Activated gamma-delta T cell treated with anti-CD3 and anti-CD28 coated beads, Interleukin-2, amount 50 U/mL, for 16 hours (primary cell): ENCODE results near the gene NAT10.
"Not testable (repeated sequence)": the region's sequence is repeated elsewhere in the genome, so short reads cannot be mapped to it uniquely, and the experiment has no call there.

Experiments used
- DNase-seq: peaks from one replicate; pipeline ENCODE4 v3.0.0-alpha.2; 2020; ENCODE audit warnings: low read depth

Gene NAT10

DNA sequence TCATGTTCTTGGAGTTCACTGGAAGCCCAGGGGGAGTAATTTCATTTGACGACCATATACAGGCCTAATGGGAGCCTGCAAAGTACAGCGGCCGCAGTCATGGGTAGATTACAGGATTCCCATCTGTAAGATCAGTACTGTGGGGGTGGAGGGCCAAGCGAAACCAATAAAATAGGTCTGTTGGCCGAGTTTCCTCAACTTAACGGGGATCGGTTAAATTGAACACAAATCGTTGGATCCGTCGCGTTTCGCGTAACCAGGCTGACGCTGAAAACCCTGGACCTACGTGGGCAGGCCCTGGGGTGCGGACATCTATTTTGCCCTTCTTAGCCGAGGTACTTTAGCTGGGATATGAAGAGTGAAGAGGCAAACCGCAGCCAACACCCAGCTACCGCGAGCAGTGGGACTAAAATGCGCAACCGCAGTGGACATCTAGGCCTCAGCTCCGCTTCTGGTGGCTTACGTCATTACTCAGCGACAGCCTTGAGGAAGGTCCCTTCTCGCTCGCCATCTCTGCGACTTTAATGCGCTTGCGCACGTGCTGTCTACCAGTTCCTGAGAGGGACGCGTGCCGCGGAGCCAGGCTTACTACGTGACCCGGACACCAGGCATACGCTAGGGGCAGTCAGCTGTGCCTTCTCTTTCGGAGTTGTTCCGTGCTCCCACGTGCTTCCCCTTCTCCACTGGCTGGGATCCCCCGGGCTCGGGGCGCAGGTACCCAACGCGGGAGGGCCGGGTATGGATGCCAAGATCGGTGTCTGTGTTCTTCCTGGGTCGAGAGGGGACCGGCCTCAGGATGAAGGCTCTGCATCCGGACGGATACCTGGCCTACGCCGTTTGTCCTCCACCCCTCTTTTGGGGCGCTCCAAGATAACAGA is at the start of gene NAT10:
TSS of gene NAT10 (plus strand) at position 551 of the 878 bp plus-strand sequence. CDS start 2,597 bp downstream, outside the sequence.
- peak; percentile 96 for DNase-seq

GRCh38 chr11:34056672-34057071 is 48.8 kb upstream of the NAT10 start:
- no peak for DNase-seq

DNA sequence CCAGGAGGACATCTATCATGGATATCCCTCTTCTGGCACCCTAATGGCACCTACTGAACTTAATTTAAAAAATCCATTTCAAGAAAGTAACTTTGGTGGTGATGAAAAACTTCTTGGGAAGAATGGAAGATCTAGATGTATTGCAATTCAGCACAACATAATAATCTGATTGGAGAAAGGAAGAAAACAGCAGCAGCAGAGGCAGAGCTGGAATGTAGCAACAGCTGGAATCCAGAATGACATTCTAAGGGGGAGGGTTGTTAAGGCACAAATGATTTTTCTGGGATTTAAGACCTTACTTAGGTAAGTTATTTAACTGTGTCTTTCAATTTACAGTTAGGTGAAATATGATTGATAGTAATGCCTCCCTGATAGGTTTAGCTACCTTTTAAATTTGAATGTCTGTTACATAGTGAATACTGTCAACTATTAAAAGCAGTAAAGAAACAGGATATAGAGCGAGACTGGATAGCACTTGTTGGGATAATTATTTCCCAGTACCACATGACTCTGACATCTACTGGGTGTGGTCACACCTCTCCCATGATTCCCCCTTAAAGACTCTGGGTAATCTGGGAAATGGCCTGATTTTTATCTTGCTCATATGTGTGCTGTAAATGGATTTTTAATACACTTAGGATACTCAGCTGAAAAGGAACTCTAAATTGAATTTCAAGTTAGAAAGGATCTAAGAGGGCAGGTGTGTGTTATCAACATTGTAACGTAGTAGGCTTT is 42.2 kb upstream of the NAT10 start:
- no peak for DNase-seq

- no peak for DNase-seq
Observed at GRCh38 chr11:34064291-34064690, 41.1 kb upstream of the NAT10 start.

DNA sequence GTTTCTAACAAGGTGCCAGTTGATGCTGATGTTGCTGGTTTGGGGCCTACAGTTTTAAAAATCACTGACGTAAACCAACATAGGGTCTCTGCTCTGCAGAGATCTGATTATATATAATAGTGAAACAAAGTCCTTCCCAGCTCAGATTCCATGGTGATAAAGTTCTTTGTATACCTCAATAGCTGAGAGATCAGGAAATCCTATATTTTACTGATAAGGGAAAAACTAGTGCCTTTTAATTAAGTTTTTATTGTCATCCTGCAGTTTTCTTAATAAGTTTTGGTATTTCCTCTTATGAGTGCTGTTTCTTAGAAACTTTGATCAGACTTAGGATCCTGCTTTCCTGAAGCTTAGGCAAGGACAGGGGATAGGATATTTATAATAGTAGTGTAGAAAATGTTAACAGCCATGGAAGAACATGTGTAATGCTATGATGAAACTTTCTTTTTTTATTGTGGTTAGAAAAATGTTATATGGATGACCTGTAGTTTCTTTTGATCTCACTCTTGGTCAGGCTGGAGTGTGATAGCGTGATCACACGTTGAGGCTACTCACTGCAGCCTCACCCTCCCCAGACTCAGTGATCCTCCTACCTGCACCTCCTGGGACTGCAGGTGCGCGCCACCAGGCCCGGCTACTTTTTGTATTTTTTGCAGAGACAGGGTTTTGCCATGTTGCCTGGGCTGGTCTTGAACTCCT is 39.8 kb upstream of the NAT10 start:
- no peak for DNase-seq

DNA sequence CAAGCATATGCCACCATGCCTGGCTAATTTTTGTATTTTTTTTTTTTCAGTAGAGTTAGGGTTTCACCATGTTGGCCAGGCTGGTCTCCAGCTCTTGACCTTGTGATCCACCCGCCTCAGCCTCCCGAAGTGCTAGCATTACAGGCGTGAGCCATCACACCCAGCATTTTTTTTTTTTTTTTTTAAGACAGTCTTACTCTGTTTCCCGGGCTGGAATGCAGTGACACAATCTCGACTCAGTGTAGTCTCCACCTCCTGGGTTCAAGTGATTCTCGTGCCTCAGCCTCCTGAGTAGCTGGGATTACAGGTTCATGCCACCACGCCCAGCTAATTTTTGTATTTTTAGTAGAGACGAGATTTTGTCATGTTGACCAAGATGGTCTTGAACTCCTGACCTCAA is 38.7 kb upstream of the NAT10 start:
- not testable (repeated sequence) for DNase-seq

DNA sequence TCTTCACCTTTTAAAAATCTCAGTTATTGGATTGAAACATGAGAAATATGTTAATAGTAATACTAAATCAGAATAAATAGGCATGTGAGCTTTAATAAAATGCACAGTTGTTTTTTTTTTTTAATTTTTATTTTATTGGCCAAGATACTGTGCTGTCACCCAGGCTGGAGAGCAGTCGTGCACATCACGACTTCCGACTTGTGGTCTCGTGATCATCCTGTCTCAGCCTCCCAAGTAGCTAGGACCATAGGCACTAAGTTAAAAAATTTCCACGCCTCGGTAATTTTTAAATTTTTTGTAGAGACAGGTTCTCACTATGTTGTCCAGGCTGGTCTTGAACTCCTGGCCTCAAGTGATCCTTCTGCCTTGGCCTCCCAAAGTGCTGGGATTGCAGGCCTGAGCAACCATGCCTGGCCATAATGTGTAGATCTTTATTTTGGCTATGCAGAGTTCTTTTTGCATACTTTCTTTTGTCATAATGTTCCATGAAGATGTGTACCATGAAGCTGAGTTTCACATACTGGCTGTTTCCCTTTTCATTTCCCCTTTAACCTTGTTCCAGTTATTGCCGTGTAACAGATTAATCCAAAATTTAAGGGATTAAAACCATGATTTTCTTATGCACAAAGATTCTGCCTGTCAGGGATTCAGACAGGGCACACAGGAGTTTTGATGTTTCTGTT is 37.9 kb upstream of the NAT10 start:
- no peak for DNase-seq

DNA sequence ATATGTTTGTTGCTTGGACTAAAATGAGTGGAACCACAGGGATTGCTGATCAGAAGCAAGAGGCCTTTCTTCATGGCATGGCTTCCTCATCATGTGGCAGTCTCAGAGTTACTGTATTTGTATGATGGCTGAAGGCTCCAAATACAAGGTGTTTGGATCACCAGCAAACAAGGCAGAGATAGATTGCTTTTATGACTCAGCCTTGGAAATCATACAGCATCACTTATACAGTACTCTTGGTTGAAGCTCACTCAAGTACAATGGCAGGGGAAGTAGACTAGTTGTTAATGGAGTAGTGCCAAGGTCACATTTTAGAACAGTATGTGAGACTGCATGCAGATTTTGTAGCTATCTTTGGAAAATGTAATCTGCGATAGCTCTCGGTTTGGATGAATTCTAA is 37.3 kb upstream of the NAT10 start:
- no peak for DNase-seq

- DNase-seq = not testable (repeated sequence)
Observed at GRCh38 chr11:34071306-34071705, 34.1 kb upstream of the NAT10 start.

- no peak for DNase-seq
Observed at GRCh38 chr11:34072041-34072440, 33.4 kb upstream of the NAT10 start.

- DNase-seq = no peak
Observed at GRCh38 chr11:34072832-34073231, 32.6 kb upstream of the NAT10 start.

GRCh38 chr11:34074391-34074790 is 31.0 kb upstream of the NAT10 start:
- DNase-seq = no peak

- no peak for DNase-seq
Observed at GRCh38 chr11:34075178-34075820, 30.1 kb upstream of the NAT10 start.

DNA sequence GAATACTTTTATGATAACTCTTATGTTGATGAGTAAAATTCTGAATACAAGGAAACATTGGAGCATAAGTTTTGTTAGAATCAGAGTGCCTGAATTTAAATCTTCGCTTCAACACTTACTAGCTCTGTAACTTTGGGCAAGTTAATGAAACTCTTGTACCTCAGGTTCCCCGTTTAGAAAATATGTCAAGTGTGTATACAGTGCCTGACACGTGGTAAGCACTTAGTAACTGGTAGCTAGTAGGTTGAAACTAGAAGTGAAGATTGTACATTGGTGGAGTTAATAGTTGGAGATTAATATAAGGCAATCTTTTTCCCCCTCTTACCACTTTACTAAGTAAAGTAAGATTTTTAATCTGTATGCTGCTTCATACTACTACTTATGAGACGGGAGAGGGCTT is 24.8 kb upstream of the NAT10 start:
- no peak for DNase-seq

DNA sequence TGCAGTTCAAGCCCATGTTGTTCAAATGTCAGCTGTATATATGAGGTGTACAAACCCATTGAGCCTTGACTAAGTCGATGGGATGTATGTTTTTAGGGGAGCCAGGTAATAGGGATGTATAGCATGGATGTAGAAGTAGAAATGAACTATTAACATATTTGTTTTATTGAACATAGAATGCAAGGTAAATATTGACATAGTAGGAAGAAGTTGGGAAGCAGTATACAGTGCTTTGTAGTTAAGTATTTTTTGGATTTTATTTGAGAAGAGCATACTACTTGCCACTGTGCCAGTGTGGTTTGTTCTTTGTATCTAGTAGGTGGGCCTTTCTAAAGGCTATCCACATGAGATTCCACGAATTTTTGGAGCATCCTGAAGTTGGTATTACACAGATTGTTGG is 20.8 kb upstream of the NAT10 start:
- no peak for DNase-seq

- DNase-seq = no peak
Observed at GRCh38 chr11:34086554-34087283, 18.7 kb upstream of the NAT10 start.

GRCh38 chr11:34091825-34092224 is 13.6 kb upstream of the NAT10 start:
- no peak for DNase-seq

GRCh38 chr11:34094900-34095299 is 10.5 kb upstream of the NAT10 start:
- not testable (repeated sequence) for DNase-seq

- DNase-seq = no peak
Observed at GRCh38 chr11:34098813-34099212, 6.6 kb upstream of the NAT10 start.

GRCh38 chr11:34104680-34105078 is 750 bp upstream of the NAT10 start:
- DNase-seq = no peak

DNA sequence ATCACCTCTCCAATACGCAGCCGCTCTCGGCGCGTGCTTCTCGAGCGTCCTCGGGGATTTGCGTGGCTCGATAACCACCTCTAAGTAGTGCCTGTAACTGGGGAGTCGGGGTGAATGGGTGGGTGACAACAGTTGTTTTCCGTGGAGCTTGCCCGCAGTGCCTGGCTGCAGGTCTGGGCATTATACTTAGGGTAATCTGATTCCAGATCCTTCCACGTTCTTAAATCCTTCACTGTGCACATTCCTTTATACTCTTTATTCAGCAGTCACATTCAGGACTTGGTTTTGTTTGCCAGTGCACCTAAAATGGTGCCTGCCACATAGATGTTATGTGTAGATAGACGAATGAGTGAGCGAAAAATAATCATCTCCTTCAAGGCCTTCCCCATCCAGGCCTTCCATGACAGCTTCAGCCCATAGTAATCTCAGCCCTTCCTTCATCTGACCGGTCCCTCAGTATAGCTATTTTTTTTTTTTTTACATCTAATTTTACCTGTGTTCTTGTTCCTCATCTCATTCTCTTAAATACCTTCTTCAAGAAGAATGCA is 602 bp downstream of the NAT10 start:
- no peak for DNase-seq
